B cell (primary cell): ENCODE data around the gene MEX3B. TPM values are rescaled to one million over a fixed set of nuclear protein-coding genes. Genes with fewer than 3 reads are reported as not detected.

Experiments used
- ATAC-seq: fragments of 200-7000 bp; cut with Tn5 transposase; one replicate; pipeline ENCODE4 v1.10.0; 2021; ENCODE audit warnings: low read depth, mild to moderate bottlenecking, moderate number of reproducible peaks, moderate library complexity
- CTCF ChIA-PET: fragments of 350-600 bp; sonication (Branson Sonifier 250); formaldehyde crosslinking; loops from one replicate; lab custom pipeline; 2021; ENCODE audit warnings: antibody characterized with exemption, inconsistent platforms; lab: Charles Lee
- POLR2A ChIA-PET: fragments of 350-600 bp; sonication (Branson Sonifier 250); formaldehyde crosslinking; loops from one replicate; lab custom pipeline; 2021; ENCODE audit warnings: antibody characterized with exemption; lab: Charles Lee
- DNase-seq: peaks from one replicate; pipeline ENCODE4 v3.0.0; 2013
- H2AFZ ChIP-seq: 2 replicates; pipeline ENCODE4 v1.6.1; 2012; ENCODE audit warnings: mild to moderate bottlenecking, low read depth, low read length; ENCODE audit not compliant: insufficient read depth, poor library complexity, severe bottlenecking
- H3K27ac ChIP-seq, 2 donors: 1 replicate in 1 of 2; 2 replicates in 1 of 2; pipeline ENCODE4 v1.5.1; 2012 to 2013; ENCODE audit warnings: low read length in 2 of 2, mild to moderate bottlenecking in 2 of 2, moderate library complexity in 1 of 2
- H3K27me3 ChIP-seq, 4 experiments: fragments of 200-600 bp in 1 of 4; sonication (generic) in 1 of 4; replicated peaks in 1 of 4; 1 replicate in 2 of 4; 2 replicates in 2 of 4; pipeline versions ENCODE4 v1.6.1 to v1.7.0; 2013 to 2016; ENCODE audit warnings: low read length in 3 of 4, mild to moderate bottlenecking in 2 of 4, mixed read lengths in 1 of 4, moderate library complexity in 1 of 4; ENCODE audit not compliant: insufficient read depth in 4 of 4, control insufficient read depth in 3 of 4; ENCODE audit errors: control extremely low read depth in 1 of 4
- H3K36me3 ChIP-seq, 2 experiments: replicated peaks in 1 of 2; 1 replicate in 1 of 2; 2 replicates in 1 of 2; pipeline versions ENCODE4 v1.6.1 to v1.7.1; 2013; ENCODE audit warnings: low read length in 1 of 2; ENCODE audit not compliant: insufficient read depth in 2 of 2, control insufficient read depth in 1 of 2; ENCODE audit errors: control extremely low read depth in 1 of 2, extremely low read depth in 1 of 2
- H3K4me1 ChIP-seq, 2 donors: fragments of 200-600 bp in 1 of 2; sonication (generic) in 1 of 2; 1 replicate in 1 of 2; 2 replicates in 1 of 2; pipeline versions ENCODE4 v1.5.1 to v1.6.1; 2013 to 2017; ENCODE audit warnings: low read length in 2 of 2; ENCODE audit not compliant: control insufficient read depth in 2 of 2, insufficient read depth in 2 of 2
- H3K4me2 ChIP-seq: replicated peaks from 2 replicates; pipeline ENCODE3; 2012; ENCODE audit warnings: mild to moderate bottlenecking, low read depth, low read length; ENCODE audit not compliant: poor library complexity, severe bottlenecking
- H3K4me3 ChIP-seq, 5 experiments: fragments of 200-600 bp in 1 of 5; sonication (generic) in 1 of 5; 1 replicate in 3 of 5; 2 replicates in 2 of 5; pipeline versions ENCODE4 v1.5.1 to v1.7.0; 2011 to 2016; ENCODE audit warnings: low read length in 4 of 5, mild to moderate bottlenecking in 4 of 5, low read depth in 2 of 5, control low read depth in 1 of 5, moderate library complexity in 1 of 5; ENCODE audit not compliant: insufficient read depth in 1 of 5; ENCODE audit errors: control extremely low read depth in 1 of 5, extremely low read depth in 1 of 5
- H3K79me2 ChIP-seq: fragments of 200-600 bp; sonication (generic); one replicate; pipeline ENCODE4 v1.6.0; 2016; ENCODE audit warnings: low read length; ENCODE audit not compliant: control insufficient read depth, insufficient read depth
- H3K9ac ChIP-seq: fragments of 200-600 bp; sonication (generic); 2 replicates; pipeline ENCODE4 v1.6.1; 2017; ENCODE audit warnings: mild to moderate bottlenecking, low read length, moderate library complexity
- H3K9me3 ChIP-seq, 3 donors: one replicate each; pipeline versions ENCODE4 v1.6.1 to v1.7.1; 2013; ENCODE audit warnings: low read length in 2 of 3; ENCODE audit not compliant: control insufficient read depth in 2 of 3, insufficient read depth in 1 of 3; ENCODE audit errors: control extremely low read depth in 1 of 3
- H4K20me1 ChIP-seq: 2 replicates; pipeline ENCODE4 v1.6.0; 2012; ENCODE audit warnings: mild to moderate bottlenecking, low read length; ENCODE audit not compliant: insufficient read depth, control insufficient read depth, poor library complexity, severe bottlenecking
- H3K27ac Mint-ChIP-seq: one replicate; pipeline ENCODE4 v1.8.0; 2021; ENCODE audit warnings: mixed read lengths
- H3K27me3 Mint-ChIP-seq: one replicate; pipeline ENCODE4 v1.8.0; 2021; ENCODE audit warnings: mixed read lengths
- H3K4me1 Mint-ChIP-seq: one replicate; pipeline ENCODE4 v1.8.0; 2021; ENCODE audit warnings: mixed read lengths
- H3K4me3 Mint-ChIP-seq: one replicate; pipeline ENCODE4 v1.8.0; 2021; ENCODE audit warnings: mixed read lengths
- H3K9me3 Mint-ChIP-seq: one replicate; pipeline ENCODE4 v1.8.0; 2022; ENCODE audit warnings: mixed read lengths; ENCODE audit not compliant: insufficient read depth
- WGBS: methylation state at CpG from one replicate; pipeline ENCODE4 v1.1.5; 2013; ENCODE audit warnings: missing lambda C conversion rate; ENCODE audit not compliant: insufficient coverage; 5-methylcytosine and 5-hydroxymethylcytosine counted together
- intact Hi-C: fragments of 100-400 bp; cut with micrococcal nuclease; formaldehyde crosslinking; loops from one replicate; pipeline ENCODE4 v1.10.0; 2022
- polyA plus RNA-seq: library from polyadenylated mRNA; depleted of rRNA; stranded (reverse); fragments of >200 nt; gene quantifications from 2 replicates; pipeline ENCODE4 v1.2.3, GENCODE V29; 2012
- total RNA-seq, 2 donors: library from RNA; stranded (reverse); fragments of 120-200 nt in 1 of 2; gene quantifications; 1 replicate in 1 of 2; 2 replicates in 1 of 2; pipeline versions ENCODE4 v1.2.3 to v1.2.4, GENCODE V29; 2013 to 2022
- TF ChIP-seq, protein P1 (sequence below): fragments of 200-600 bp; IDR thresholded peaks from one replicate; pipeline ENCODE4 v1.8.0; 2022; ENCODE audit warnings: antibody characterized with exemption, mild to moderate bottlenecking

The MEX3B gene
- total and polyA plus RNA-seq, 2 donors (not counting 1 experiment from before 2014, with no cell fraction given): 0.40 to 0.59 TPM

GRCh38 chr15:82047453-82048400 is 1.9 kb upstream of the MEX3B start:
- DNase-seq: no peak
- no peak for ATAC-seq

More at GRCh38 chr15:82047453-82048400, 1.9 kb upstream of the MEX3B start:
- Histone ChIP-seq H3K27me3 (peaks cover 0 to 29% (median 15%) of the 10 kb centered on the region in 4 experiments), H3K4me1 (peaks cover 19 to 28% of the 10 kb centered on the region in 2 donors), H3K9me3 (peaks cover 0 to 15% (median 0%) of the 10 kb centered on the region in 3 donors), H3K27ac (no peak overlapping the region), H3K4me3 (peak overlapping the region; percentile 17 to 87 (median 77)), H4K20me1 (no peaks in the 10 kb centered on the region), H3K4me2 (peak overlapping the region; percentile 98), H2AFZ (peak overlapping the region; percentile 89), H3K9ac (peak overlapping the region; percentile 88), H3K36me3 (no peaks in the 10 kb centered on the region), H3K79me2 (no peaks in the 10 kb centered on the region)
- H3K4me3 Mint-ChIP-seq: peak overlapping the region; percentile 84
- POLR2A ChIA-PET: interaction anchor here (0.7 kb wide), 1 partner anchor 55 kb away, joined by 4 read pairs; no protein-coding TSS in a partner anchor
- 8% methylated on average over 50 of the region's 56 CpGs for WGBS
- peaks cover 36% of the 10 kb centered on the region for H3K27me3 Mint-ChIP-seq
- TF ChIP-seq, protein P1, sequence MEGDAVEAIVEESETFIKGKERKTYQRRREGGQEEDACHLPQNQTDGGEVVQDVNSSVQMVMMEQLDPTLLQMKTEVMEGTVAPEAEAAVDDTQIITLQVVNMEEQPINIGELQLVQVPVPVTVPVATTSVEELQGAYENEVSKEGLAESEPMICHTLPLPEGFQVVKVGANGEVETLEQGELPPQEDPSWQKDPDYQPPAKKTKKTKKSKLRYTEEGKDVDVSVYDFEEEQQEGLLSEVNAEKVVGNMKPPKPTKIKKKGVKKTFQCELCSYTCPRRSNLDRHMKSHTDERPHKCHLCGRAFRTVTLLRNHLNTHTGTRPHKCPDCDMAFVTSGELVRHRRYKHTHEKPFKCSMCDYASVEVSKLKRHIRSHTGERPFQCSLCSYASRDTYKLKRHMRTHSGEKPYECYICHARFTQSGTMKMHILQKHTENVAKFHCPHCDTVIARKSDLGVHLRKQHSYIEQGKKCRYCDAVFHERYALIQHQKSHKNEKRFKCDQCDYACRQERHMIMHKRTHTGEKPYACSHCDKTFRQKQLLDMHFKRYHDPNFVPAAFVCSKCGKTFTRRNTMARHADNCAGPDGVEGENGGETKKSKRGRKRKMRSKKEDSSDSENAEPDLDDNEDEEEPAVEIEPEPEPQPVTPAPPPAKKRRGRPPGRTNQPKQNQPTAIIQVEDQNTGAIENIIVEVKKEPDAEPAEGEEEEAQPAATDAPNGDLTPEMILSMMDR: no peak
- intact Hi-C loops: loop anchor here (2.0 to 5.0 kb wide), 2 partner anchors 215 to 940 kb away; partner anchors contain the start of genes EFL1, RAMAC and SAXO2
- H3K27ac Mint-ChIP-seq: peak overlapping the region; percentile 32
- H3K9me3 Mint-ChIP-seq: no peaks in the 10 kb centered on the region
- peaks cover 20% of the 10 kb centered on the region for H3K4me1 Mint-ChIP-seq
- CTCF ChIA-PET: interaction anchor here (0.6 kb wide), 1 partner anchor 27 kb away, joined by 3 read pairs; no protein-coding TSS in a partner anchor
